Measurements from ENCODE around the gene CEP85L. TPM values are rescaled to one million over a fixed set of nuclear protein-coding genes. Genes with fewer than 3 reads are reported as not detected.

CEP85L gene
- total RNA-seq, 1 experiment from 2014 or later: 4.9 TPM

DNA sequence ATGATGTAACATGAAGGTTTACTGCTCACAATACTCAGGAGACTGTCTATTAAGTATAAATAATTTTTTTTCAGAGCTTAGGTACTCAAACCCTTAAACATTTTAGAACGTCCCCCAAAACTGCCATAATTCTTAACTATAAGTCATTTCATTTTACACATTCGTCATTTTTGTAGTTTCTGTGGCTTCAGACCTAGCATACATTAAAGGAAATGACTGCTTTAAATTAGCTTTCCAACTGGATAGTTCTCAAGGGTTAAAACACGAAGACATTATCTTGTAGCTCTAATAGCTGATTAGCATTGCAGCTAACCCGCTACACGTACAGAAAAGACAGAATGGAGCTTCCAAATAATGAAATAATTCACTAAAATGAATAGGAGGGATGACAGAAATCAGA, 128.2 kb downstream of the CEP85L start (continued):
- TF ChIP-seq, protein P1, sequence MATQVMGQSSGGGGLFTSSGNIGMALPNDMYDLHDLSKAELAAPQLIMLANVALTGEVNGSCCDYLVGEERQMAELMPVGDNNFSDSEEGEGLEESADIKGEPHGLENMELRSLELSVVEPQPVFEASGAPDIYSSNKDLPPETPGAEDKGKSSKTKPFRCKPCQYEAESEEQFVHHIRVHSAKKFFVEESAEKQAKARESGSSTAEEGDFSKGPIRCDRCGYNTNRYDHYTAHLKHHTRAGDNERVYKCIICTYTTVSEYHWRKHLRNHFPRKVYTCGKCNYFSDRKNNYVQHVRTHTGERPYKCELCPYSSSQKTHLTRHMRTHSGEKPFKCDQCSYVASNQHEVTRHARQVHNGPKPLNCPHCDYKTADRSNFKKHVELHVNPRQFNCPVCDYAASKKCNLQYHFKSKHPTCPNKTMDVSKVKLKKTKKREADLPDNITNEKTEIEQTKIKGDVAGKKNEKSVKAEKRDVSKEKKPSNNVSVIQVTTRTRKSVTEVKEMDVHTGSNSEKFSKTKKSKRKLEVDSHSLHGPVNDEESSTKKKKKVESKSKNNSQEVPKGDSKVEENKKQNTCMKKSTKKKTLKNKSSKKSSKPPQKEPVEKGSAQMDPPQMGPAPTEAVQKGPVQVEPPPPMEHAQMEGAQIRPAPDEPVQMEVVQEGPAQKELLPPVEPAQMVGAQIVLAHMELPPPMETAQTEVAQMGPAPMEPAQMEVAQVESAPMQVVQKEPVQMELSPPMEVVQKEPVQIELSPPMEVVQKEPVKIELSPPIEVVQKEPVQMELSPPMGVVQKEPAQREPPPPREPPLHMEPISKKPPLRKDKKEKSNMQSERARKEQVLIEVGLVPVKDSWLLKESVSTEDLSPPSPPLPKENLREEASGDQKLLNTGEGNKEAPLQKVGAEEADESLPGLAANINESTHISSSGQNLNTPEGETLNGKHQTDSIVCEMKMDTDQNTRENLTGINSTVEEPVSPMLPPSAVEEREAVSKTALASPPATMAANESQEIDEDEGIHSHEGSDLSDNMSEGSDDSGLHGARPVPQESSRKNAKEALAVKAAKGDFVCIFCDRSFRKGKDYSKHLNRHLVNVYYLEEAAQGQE (IDR thresholded peaks at IDR 0.05; ENCODE audit: low read depth): no peak
- TF ChIP-seq POLR2A (IDR thresholded peaks at IDR 0.05; ENCODE audit: borderline replicate concordance, extremely low read depth, insufficient read depth, insufficient read length) (no peak), SP1 (IDR thresholded peaks at IDR 0.05; ENCODE audit: low read depth) (no peak), TCF7L2 (IDR thresholded peaks at IDR 0.05; ENCODE audit: borderline replicate concordance, extremely low read depth, insufficient read depth, insufficient read length) (no peak), EZH2phosphoT487 (IDR thresholded peaks at IDR 0.05; ENCODE audit: borderline replicate concordance) (no peak), ATF3 (IDR thresholded peaks at IDR 0.05) (no peak), EGR1 (IDR thresholded peaks at IDR 0.05; ENCODE audit: low read depth) (no peak), CBX3 (IDR thresholded peaks at IDR 0.05; ENCODE audit: low read depth) (no peak), SRF (IDR thresholded peaks at IDR 0.05; ENCODE audit: low read depth) (no peak)

- intact Hi-C loops (cut with micrococcal nuclease): no loop called here
- ChIA-PET RAD21 (ENCODE audit: low non-redundant PET in 1 of 2, low total read pairs in 2 of 2, uncharacterized antibody in 2 of 2, unreplicated experiment in 2 of 2) (no interaction called here), POLR2A (no interaction called here), CTCF (no interaction called here)
- no peaks in the 10 kb centered on the region for H3K4me1 ChIP-seq (ENCODE audit: control insufficient read depth in 1 of 2, insufficient read depth in 2 of 2, low read length in 2 of 2)
- H2AFZ ChIP-seq (ENCODE audit: low read depth, low read length, poor library complexity, severe bottlenecking): no peak overlapping the region
- BruUV-seq (replicated peaks): no TSS peak
- H3K79me2 ChIP-seq (ENCODE audit: insufficient read depth, low read length): no peaks in the 10 kb centered on the region
- no peak overlapping the region for H3K27ac ChIP-seq (ENCODE audit: low read depth, low read length)
- no peaks in the 10 kb centered on the region for H3K36me3 ChIP-seq (ENCODE audit: control insufficient read depth in 1 of 2, insufficient read depth in 2 of 2, low read length in 2 of 2)
- H3K4me2 ChIP-seq (ENCODE audit: low read length): no peak overlapping the region
- DNase-seq (ENCODE audit: low read depth, low spot score) (no peak), ATAC-seq (no peak)
- H3K4me3 ChIP-seq (replicated peaks in 1 of 2; ENCODE audit: low read depth in 1 of 2, low read length in 2 of 2): no peak overlapping the region
- H4K20me1 ChIP-seq (ENCODE audit: insufficient read depth): no peaks in the 10 kb centered on the region
- no peaks in the 10 kb centered on the region for H3K9me2 ChIP-seq (ENCODE audit: insufficient read depth)
- no peak overlapping the region for H3K9ac ChIP-seq (ENCODE audit: low read length)
- H3K27me3 ChIP-seq (ENCODE audit: insufficient read depth, low read length): no peaks in the 10 kb centered on the region
- H3K9me3 ChIP-seq (ENCODE audit: control insufficient read depth in 1 of 2, insufficient read depth in 1 of 2, low read depth in 1 of 2, low read length in 2 of 2): no peaks in the 10 kb centered on the region
- TF ChIP-seq, protein P2, sequence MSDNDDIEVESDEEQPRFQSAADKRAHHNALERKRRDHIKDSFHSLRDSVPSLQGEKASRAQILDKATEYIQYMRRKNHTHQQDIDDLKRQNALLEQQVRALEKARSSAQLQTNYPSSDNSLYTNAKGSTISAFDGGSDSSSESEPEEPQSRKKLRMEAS (IDR thresholded peaks at IDR 0.05): no peak
- no peak for TF ChIP-seq EGR1 (IDR thresholded peaks at IDR 0.05; ENCODE audit: low read depth)
- no peak for TF ChIP-seq SIN3A (IDR thresholded peaks at IDR 0.05; ENCODE audit: low read depth)
- TF ChIP-seq CEBPB (IDR thresholded peaks at IDR 0.05; ENCODE audit: low read depth): no peak
- TF ChIP-seq, protein P3, sequence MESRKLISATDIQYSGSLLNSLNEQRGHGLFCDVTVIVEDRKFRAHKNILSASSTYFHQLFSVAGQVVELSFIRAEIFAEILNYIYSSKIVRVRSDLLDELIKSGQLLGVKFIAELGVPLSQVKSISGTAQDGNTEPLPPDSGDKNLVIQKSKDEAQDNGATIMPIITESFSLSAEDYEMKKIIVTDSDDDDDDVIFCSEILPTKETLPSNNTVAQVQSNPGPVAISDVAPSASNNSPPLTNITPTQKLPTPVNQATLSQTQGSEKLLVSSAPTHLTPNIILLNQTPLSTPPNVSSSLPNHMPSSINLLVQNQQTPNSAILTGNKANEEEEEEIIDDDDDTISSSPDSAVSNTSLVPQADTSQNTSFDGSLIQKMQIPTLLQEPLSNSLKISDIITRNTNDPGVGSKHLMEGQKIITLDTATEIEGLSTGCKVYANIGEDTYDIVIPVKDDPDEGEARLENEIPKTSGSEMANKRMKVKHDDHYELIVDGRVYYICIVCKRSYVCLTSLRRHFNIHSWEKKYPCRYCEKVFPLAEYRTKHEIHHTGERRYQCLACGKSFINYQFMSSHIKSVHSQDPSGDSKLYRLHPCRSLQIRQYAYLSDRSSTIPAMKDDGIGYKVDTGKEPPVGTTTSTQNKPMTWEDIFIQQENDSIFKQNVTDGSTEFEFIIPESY (IDR thresholded peaks at IDR 0.05; ENCODE audit: extremely low read depth, insufficient replicate concordance, low read length): no peak
- TF ChIP-seq, protein P4, sequence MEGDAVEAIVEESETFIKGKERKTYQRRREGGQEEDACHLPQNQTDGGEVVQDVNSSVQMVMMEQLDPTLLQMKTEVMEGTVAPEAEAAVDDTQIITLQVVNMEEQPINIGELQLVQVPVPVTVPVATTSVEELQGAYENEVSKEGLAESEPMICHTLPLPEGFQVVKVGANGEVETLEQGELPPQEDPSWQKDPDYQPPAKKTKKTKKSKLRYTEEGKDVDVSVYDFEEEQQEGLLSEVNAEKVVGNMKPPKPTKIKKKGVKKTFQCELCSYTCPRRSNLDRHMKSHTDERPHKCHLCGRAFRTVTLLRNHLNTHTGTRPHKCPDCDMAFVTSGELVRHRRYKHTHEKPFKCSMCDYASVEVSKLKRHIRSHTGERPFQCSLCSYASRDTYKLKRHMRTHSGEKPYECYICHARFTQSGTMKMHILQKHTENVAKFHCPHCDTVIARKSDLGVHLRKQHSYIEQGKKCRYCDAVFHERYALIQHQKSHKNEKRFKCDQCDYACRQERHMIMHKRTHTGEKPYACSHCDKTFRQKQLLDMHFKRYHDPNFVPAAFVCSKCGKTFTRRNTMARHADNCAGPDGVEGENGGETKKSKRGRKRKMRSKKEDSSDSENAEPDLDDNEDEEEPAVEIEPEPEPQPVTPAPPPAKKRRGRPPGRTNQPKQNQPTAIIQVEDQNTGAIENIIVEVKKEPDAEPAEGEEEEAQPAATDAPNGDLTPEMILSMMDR (IDR thresholded peaks at IDR 0.05 in 2 of 3, conservative IDR thresholded peaks at IDR 0.05 in 1 of 3; ENCODE audit: borderline replicate concordance in 1 of 3, insufficient read depth in 1 of 3, low read depth in 2 of 3, low read length in 2 of 3): no peak
- no peak for TF ChIP-seq ZNF274 (IDR thresholded peaks at IDR 0.05; ENCODE audit: low read depth, low read length)
- TF ChIP-seq YY1 (IDR thresholded peaks at IDR 0.05; ENCODE audit: extremely low read depth, insufficient replicate concordance, low read depth, low read length): no peak
- no peak for TF ChIP-seq POLR2AphosphoS5 (IDR thresholded peaks at IDR 0.05; ENCODE audit: low read depth, low read length)
- no peak for TF ChIP-seq SRF (IDR thresholded peaks at IDR 0.05; ENCODE audit: low read depth)
- TF ChIP-seq RAD21 (IDR thresholded peaks at IDR 0.05; ENCODE audit: low read depth): no peak
- no peak for TF ChIP-seq ZFX (IDR thresholded peaks at IDR 0.05)
- no peak for TF ChIP-seq FOSL1 (IDR thresholded peaks at IDR 0.05; ENCODE audit: low read depth)
These were observed 129.0 kb downstream of the CEP85L start for GRCh38 chr6:118522422-118522821.

All from HCT116 (cell line).